Mammary epithelial cell (primary cell): ENCODE results near the gene OLFM4.

ENCODE experiments used
- EZH2 ChIP-seq: IDR thresholded peaks from 2 replicates; pipeline ENCODE4 v1.6.1; 2012; ENCODE audit warnings: low read length, inconsistent platforms, borderline replicate concordance
- TF ChIP-seq, protein P1 (sequence below), 2 donors: IDR thresholded peaks in 1 of 2; conservative IDR thresholded peaks in 1 of 2; 2 replicates each; pipeline ENCODE4 v1.5.1; 2011 to 2012; ENCODE audit warnings: inconsistent platforms in 2 of 2, low read length in 2 of 2, mild to moderate bottlenecking in 2 of 2, control low read depth in 1 of 2, low read depth in 1 of 2; ENCODE audit not compliant: insufficient read depth in 1 of 2; ENCODE audit errors: extremely low read depth in 1 of 2

DNA sequence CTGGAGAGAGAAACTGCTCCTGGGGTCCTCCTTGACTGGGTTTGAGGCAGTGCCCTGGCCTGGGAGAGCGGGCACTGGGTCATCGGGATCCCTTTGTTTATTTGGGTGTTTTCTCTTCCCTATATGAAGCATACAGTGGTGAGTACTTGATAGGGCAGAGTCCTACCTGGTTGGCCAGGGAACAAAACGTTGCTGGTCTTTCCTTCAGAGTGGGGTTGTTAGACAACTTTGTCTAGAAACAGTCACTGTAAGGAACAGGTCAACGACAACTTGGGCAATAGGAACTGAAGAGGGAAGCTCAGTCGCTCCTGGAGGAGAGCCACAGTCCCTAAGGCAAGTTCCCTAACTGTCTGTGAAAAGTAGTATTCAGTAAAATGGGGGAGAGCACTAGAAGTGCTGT lies 550 bp upstream of the OLFM4 start:
- TF ChIP-seq, protein P1, sequence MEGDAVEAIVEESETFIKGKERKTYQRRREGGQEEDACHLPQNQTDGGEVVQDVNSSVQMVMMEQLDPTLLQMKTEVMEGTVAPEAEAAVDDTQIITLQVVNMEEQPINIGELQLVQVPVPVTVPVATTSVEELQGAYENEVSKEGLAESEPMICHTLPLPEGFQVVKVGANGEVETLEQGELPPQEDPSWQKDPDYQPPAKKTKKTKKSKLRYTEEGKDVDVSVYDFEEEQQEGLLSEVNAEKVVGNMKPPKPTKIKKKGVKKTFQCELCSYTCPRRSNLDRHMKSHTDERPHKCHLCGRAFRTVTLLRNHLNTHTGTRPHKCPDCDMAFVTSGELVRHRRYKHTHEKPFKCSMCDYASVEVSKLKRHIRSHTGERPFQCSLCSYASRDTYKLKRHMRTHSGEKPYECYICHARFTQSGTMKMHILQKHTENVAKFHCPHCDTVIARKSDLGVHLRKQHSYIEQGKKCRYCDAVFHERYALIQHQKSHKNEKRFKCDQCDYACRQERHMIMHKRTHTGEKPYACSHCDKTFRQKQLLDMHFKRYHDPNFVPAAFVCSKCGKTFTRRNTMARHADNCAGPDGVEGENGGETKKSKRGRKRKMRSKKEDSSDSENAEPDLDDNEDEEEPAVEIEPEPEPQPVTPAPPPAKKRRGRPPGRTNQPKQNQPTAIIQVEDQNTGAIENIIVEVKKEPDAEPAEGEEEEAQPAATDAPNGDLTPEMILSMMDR (conservative IDR thresholded peaks at IDR 0.05 in 1 of 2, IDR thresholded peaks at IDR 0.05 in 1 of 2; ENCODE audit: extremely low read depth in 1 of 2, insufficient read depth in 1 of 2, low read depth in 1 of 2, low read length in 2 of 2) = no peak
- TF ChIP-seq EZH2 = no peak
